Measurements from ENCODE around the gene MCM10. TPM values are rescaled to one million over a fixed set of nuclear protein-coding genes. Genes with fewer than 3 reads are reported as not detected.

Gene MCM10
- total and polyA plus RNA-seq, 2 donors (not counting 3 experiments of a cell fraction or from before 2014, with no cell fraction given) = 3.3 to 31.6 TPM

- Histone ChIP-seq H3K27ac (ENCODE audit: insufficient read depth, low read depth, low read length) (no peak overlapping the region), H3K36me3 (ENCODE audit: control insufficient read depth in 2 of 2, extremely low read depth in 1 of 2, insufficient read depth in 2 of 2, low read length in 2 of 2) (no peaks in the 10 kb centered on the region), H3K9ac (replicated peaks; ENCODE audit: extremely low read depth, insufficient read depth, low read length) (no peak overlapping the region), H3K9me3 (replicated peaks; ENCODE audit: control insufficient read depth, insufficient read depth, low read length) (no peaks in the 10 kb centered on the region), H3K4me1 (ENCODE audit: control insufficient read depth, extremely low read depth, insufficient read depth, low read length) (no peaks in the 10 kb centered on the region), H3K4me3 (replicated peaks in 1 of 3; ENCODE audit: insufficient read depth in 1 of 3, low read depth in 1 of 3, low read length in 3 of 3) (no peak overlapping the region), H3K9me1 (replicated peaks; ENCODE audit: control insufficient read depth, extremely low read depth, insufficient read depth, low read length) (no peaks in the 10 kb centered on the region), H3K4me2 (ENCODE audit: insufficient read depth, low read length) (no peak overlapping the region), H4K20me1 (replicated peaks; ENCODE audit: control insufficient read depth, extremely low read depth, insufficient read depth, low read length) (no peaks in the 10 kb centered on the region), H2AFZ (ENCODE audit: low read depth, low read length) (no peak overlapping the region), H3K27me3 (ENCODE audit: control insufficient read depth in 2 of 2, insufficient read depth in 2 of 2, low read length in 2 of 2) (no peaks in the 10 kb centered on the region), H3K79me2 (ENCODE audit: control insufficient read depth, insufficient read depth, low read length) (peaks cover 7% of the 10 kb centered on the region)
- TF ChIP-seq CTCF (IDR thresholded peaks at IDR 0.05; ENCODE audit: extremely low read depth in 1 of 2, insufficient read depth in 1 of 2, low read depth in 1 of 2, low read length in 2 of 2) = no peak
- CTCF ChIA-PET = interaction anchor here (1.0 to 1.5 kb wide), 2 partner anchors 9 to 134 kb away, joined by 3 to 4 read pairs; no protein-coding TSS in a partner anchor
- intact Hi-C loops (cut with micrococcal nuclease) = no loop called here
- BruUV-seq (replicated peaks) = no TSS peak
- FAIRE-seq (no peak), DNase-seq (ENCODE audit: low read depth, low spot score) (no peak)
- POLR2A ChIA-PET = no interaction called here
- dilution Hi-C loops (cut with MboI; ENCODE audit: extremely low pct_ligation_motif_present, low sequenced_read_pairs) = no loop called here
Observed at GRCh38 chr10:13168781-13169180, 7.4 kb downstream of the MCM10 start.

- dilution Hi-C loops (cut with MboI; ENCODE audit: extremely low pct_ligation_motif_present, low sequenced_read_pairs) (no loop called here), intact Hi-C loops (cut with micrococcal nuclease) (no loop called here)
- no peaks in the 10 kb centered on the region for H3K27me3 ChIP-seq (ENCODE audit: control insufficient read depth in 2 of 2, insufficient read depth in 2 of 2, low read length in 2 of 2)
- H3K4me3 ChIP-seq (replicated peaks in 1 of 3; ENCODE audit: insufficient read depth in 1 of 3, low read depth in 1 of 3, low read length in 3 of 3) = no peak overlapping the region
- no peaks in the 10 kb centered on the region for H3K4me1 ChIP-seq (ENCODE audit: control insufficient read depth, extremely low read depth, insufficient read depth, low read length)
- DNase-seq (ENCODE audit: low read depth, low spot score) = no peak
- TF ChIP-seq POLR2AphosphoS5 (IDR thresholded peaks at IDR 0.05; ENCODE audit: insufficient read depth, low read depth, low read length) (no peak), POLR2A (IDR thresholded peaks at IDR 0.05; ENCODE audit: low read depth, low read length) (no peak), MAX (IDR thresholded peaks at IDR 0.05; ENCODE audit: insufficient read depth, insufficient read length) (no peak), JUN (IDR thresholded peaks at IDR 0.05; ENCODE audit: borderline replicate concordance, insufficient read depth, insufficient read length, low read depth) (no peak)
- no peak overlapping the region for H2AFZ ChIP-seq (ENCODE audit: low read depth, low read length)
- no peak for FAIRE-seq
- no peaks in the 10 kb centered on the region for H4K20me1 ChIP-seq (replicated peaks; ENCODE audit: control insufficient read depth, extremely low read depth, insufficient read depth, low read length)
- H3K9me1 ChIP-seq (replicated peaks; ENCODE audit: control insufficient read depth, extremely low read depth, insufficient read depth, low read length) = no peaks in the 10 kb centered on the region
- no TSS peak for BruUV-seq (replicated peaks)
- ChIA-PET POLR2A (no interaction called here), CTCF (no interaction called here)
- no peak overlapping the region for H3K27ac ChIP-seq (ENCODE audit: insufficient read depth, low read depth, low read length)
- H3K79me2 ChIP-seq (ENCODE audit: control insufficient read depth, insufficient read depth, low read length) = no peaks in the 10 kb centered on the region
- H3K36me3 ChIP-seq (ENCODE audit: control insufficient read depth in 2 of 2, extremely low read depth in 1 of 2, insufficient read depth in 2 of 2, low read length in 2 of 2) = peaks cover 0 to 2% of the 10 kb centered on the region in 2 experiments
- no peaks in the 10 kb centered on the region for H3K9me3 ChIP-seq (replicated peaks; ENCODE audit: control insufficient read depth, insufficient read depth, low read length)
- no peak overlapping the region for H3K4me2 ChIP-seq (ENCODE audit: insufficient read depth, low read length)
- no peak overlapping the region for H3K9ac ChIP-seq (replicated peaks; ENCODE audit: extremely low read depth, insufficient read depth, low read length)
Observed at GRCh38 chr10:13173616-13174015, 12.3 kb downstream of the MCM10 start.

All from endothelial cell of umbilical vein (primary cell).